Loucy (cell line): Measurements from ENCODE around the gene MIS18BP1.
A peak's percentile ranks its signal among the peaks of the same experiment; 100 is the strongest.
"Not testable (repeated sequence)": the region's sequence is repeated elsewhere in the genome, so short reads cannot be mapped to it uniquely, and the experiment has no call there.

ENCODE experiments used
- H2AFZ ChIP-seq: fragments of 200-600 bp; sonication (generic); 2 replicates; pipeline ENCODE4 v1.6.0; 2016; ENCODE audit warnings: antibody characterized with exemption, mild to moderate bottlenecking, low read length, moderate library complexity
- H3F3A ChIP-seq: fragments of 200-600 bp; 2 replicates; pipeline ENCODE4 v1.6.0; 2016; ENCODE audit warnings: antibody characterized with exemption, low read depth, mild to moderate bottlenecking
- H3K27me3 ChIP-seq: fragments of 200-600 bp; sonication (generic); 2 replicates; pipeline ENCODE4 v1.6.1; 2014; ENCODE audit warnings: low read length, mild to moderate bottlenecking; ENCODE audit not compliant: insufficient read depth, poor library complexity, severe bottlenecking
- H3K36me3 ChIP-seq: fragments of 200-600 bp; sonication (generic); 2 replicates; pipeline ENCODE4 v1.6.1; 2016; ENCODE audit warnings: low read length; ENCODE audit not compliant: insufficient read depth
- H3K4me1 ChIP-seq: fragments of 200-600 bp; sonication (generic); 2 replicates; pipeline ENCODE4 v1.5.1; 2014; ENCODE audit warnings: low read length, mild to moderate bottlenecking; ENCODE audit not compliant: insufficient read depth, poor library complexity, severe bottlenecking
- H3K4me2 ChIP-seq: fragments of 200-600 bp; sonication (generic); 2 replicates; pipeline ENCODE4 v1.6.0; 2014; ENCODE audit warnings: antibody characterized with exemption, low read length, low read depth, mild to moderate bottlenecking; ENCODE audit not compliant: poor library complexity, severe bottlenecking
- H3K4me3 ChIP-seq: fragments of 200-600 bp; sonication (generic); 2 replicates; pipeline ENCODE4 v1.5.1; 2014; ENCODE audit warnings: low read length, mild to moderate bottlenecking, mixed read lengths; ENCODE audit not compliant: poor library complexity, severe bottlenecking
- H3K79me2 ChIP-seq: fragments of 200-600 bp; sonication (generic); 2 replicates; pipeline ENCODE4 v1.6.1; 2014; ENCODE audit warnings: low read length; ENCODE audit not compliant: insufficient read depth
- H3K9ac ChIP-seq: fragments of 200-600 bp; sonication (generic); 2 replicates; pipeline ENCODE4 v1.6.0; 2014; ENCODE audit warnings: mild to moderate bottlenecking, low read depth, low read length, moderate library complexity; ENCODE audit not compliant: poor library complexity, severe bottlenecking
- H3K9me2 ChIP-seq: fragments of 200-600 bp; sonication (generic); replicated peaks from 2 replicates; pipeline ENCODE4 v1.6.1; 2016; ENCODE audit warnings: low read depth, low read length, mixed read lengths
- H3K9me3 ChIP-seq: fragments of 200-600 bp; sonication (generic); 2 replicates; pipeline ENCODE4 v1.6.1; 2014; ENCODE audit warnings: mild to moderate bottlenecking, antibody characterized with exemption, low read length, low read depth; ENCODE audit not compliant: insufficient read depth
- H4K20me1 ChIP-seq: fragments of 200-600 bp; sonication (generic); 2 replicates; pipeline ENCODE4 v1.6.0; 2014; ENCODE audit warnings: antibody characterized with exemption, low read length, mild to moderate bottlenecking; ENCODE audit not compliant: insufficient read depth, poor library complexity, severe bottlenecking
- CTCF ChIP-seq: fragments of 200-600 bp; sonication (generic); conservative IDR thresholded peaks from 2 replicates; pipeline ENCODE4 v1.5.1; 2014; ENCODE audit warnings: mild to moderate bottlenecking, antibody characterized with exemption, low read length
- EZH2phosphoT487 ChIP-seq: fragments of 200-600 bp; IDR thresholded peaks from 2 replicates; pipeline ENCODE4 v1.6.1; 2018; ENCODE audit warnings: antibody characterized with exemption, mild to moderate bottlenecking, moderate library complexity, borderline replicate concordance

MIS18BP1 gene

DNA sequence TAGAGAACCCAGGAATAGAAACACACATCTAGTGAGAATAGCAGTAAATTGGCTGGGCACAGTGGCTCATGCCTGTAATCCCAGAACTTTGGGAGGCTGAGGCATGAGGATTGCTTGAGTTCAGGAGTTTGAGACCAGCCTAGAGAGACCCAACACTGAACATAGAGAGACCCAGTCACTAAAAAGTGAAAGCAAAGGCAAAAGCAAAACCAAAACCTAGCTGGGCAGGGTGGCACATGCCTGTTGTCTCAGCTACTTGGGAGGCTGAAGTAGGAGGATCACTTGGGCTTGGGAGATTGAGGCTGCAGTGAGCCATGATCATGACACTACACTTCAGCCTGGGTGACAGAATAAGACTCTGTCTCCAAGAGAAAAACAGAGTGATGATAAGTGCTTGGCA, 37.5 kb upstream of the MIS18BP1 start:
- Histone ChIP-seq H3K9me3 (no peaks in the 10 kb centered on the region), H3K27me3 (no peaks in the 10 kb centered on the region), H3F3A (no peaks in the 10 kb centered on the region), H3K4me1 (no peaks in the 10 kb centered on the region), H4K20me1 (no peaks in the 10 kb centered on the region), H3K79me2 (no peaks in the 10 kb centered on the region), H3K4me3 (no peak overlapping the region), H3K9ac (no peak overlapping the region), H3K4me2 (no peak overlapping the region), H2AFZ (no peak overlapping the region), H3K9me2 (no peaks in the 10 kb centered on the region), H3K36me3 (no peaks in the 10 kb centered on the region)
- TF ChIP-seq EZH2phosphoT487 (no peak), CTCF (no peak)

GRCh38 chr14:45287610-45288009, 34.6 kb upstream of the MIS18BP1 start:
- no peak for TF ChIP-seq EZH2phosphoT487
- TF ChIP-seq CTCF, result peak; percentile 41; the same call in 1 of the 2 replicates
- Histone ChIP-seq H3K9me3 (no peaks in the 10 kb centered on the region), H3F3A (no peaks in the 10 kb centered on the region), H3K27me3 (no peaks in the 10 kb centered on the region), H4K20me1 (no peaks in the 10 kb centered on the region), H3K79me2 (no peaks in the 10 kb centered on the region), H3K4me3 (no peak overlapping the region), H2AFZ (no peak overlapping the region), H3K4me1 (no peaks in the 10 kb centered on the region), H3K36me3 (no peaks in the 10 kb centered on the region), H3K9ac (no peak overlapping the region), H3K4me2 (no peak overlapping the region), H3K9me2 (no peaks in the 10 kb centered on the region)

DNA sequence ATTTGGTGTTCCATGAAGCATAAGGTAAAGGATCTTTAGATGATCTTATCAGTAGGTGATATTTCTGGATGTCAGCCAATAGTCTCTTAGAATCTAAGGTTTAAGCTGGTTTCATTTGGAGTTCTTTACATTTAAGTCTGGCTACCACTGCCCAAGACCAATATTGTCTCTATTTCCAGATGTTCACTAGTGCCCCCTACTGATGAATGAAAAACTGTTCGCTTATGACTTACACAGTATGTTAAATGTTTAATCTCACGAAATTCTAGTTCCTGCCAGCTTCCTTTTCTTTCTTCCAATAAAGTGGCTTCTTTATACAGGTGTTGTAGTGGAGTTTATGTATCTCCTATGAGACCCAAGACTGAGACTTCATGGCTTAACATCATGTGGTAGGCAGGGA, 31.8 kb upstream of the MIS18BP1 start:
- Histone ChIP-seq H3K4me3 (no peak overlapping the region), H3K9ac (no peak overlapping the region), H3K4me1 (no peaks in the 10 kb centered on the region), H3K9me2 (no peaks in the 10 kb centered on the region), H2AFZ (no peak overlapping the region), H4K20me1 (no peaks in the 10 kb centered on the region), H3K4me2 (no peak overlapping the region), H3K9me3 (0 out of 2 replicates have a peak, but pooled peaks cover 5% of the 10 kb centered on the region), H3F3A (no peaks in the 10 kb centered on the region), H3K27me3 (no peaks in the 10 kb centered on the region), H3K36me3 (no peaks in the 10 kb centered on the region), H3K79me2 (no peaks in the 10 kb centered on the region)
- peak; percentile 57 for TF ChIP-seq CTCF
- no peak for TF ChIP-seq EZH2phosphoT487

DNA sequence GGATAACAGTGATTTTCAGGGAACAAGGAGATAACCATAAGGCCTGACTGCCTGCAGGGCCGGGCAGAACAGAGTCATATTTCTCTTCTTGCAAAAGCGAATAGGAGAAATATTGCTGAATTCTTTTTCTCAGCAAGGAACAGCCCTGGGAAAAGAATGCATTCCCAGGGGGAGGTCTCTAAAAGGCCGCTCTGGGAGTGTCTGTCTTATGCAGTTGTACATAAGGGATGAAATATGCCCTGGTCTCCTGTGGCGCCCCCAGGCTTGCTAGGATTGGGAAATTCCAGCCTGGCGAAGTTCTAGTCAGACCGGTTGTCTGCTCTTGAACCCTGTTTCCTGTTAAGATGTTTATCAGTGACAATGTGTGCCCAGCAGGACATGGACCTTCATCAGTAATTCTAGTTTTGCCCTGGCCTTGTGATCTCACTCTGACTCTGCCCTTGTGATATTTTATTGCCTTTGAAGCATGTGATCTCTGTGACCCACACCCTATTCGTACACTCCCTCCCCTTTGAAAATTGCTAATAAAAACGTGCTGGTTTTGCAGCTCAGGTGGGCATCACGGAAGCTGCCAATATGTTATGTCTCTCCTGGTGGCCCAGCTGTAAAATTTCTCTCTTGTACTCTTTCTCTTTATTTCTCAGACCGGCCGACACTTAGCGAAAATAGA, 28.9 kb upstream of the MIS18BP1 start:
- not testable (repeated sequence) for H3K27me3 ChIP-seq, H3K36me3 ChIP-seq, H3K4me3 ChIP-seq, H4K20me1 ChIP-seq, H3K4me2 ChIP-seq, H2AFZ ChIP-seq, H3K9me2 ChIP-seq, H3F3A ChIP-seq, H3K9ac ChIP-seq, H3K79me2 ChIP-seq, H3K9me3 ChIP-seq, H3K4me1 ChIP-seq
